SK-N-SH treated with all-trans-retinoic acid at 6 μM for 48 hours (cell line): ENCODE results near the gene GPR18.

Experiments
- ARNTL ChIP-seq: fragments of 450-650 bp; formaldehyde crosslinking; IDR thresholded peaks from 2 replicates; pipeline ENCODE4 v1.5.0; 2020; ENCODE audit warnings: low read depth, mild to moderate bottlenecking, moderate library complexity, borderline replicate concordance
- GLIS3 ChIP-seq: fragments of 250-450 bp; sonication (Bioruptor Pico); IDR thresholded peaks from 2 replicates; pipeline ENCODE4 v1.5.0; 2020; ENCODE audit warnings: mild to moderate bottlenecking, moderate library complexity
- PATZ1 ChIP-seq: fragments of 250-450 bp; sonication (Bioruptor Pico); IDR thresholded peaks from 2 replicates; pipeline ENCODE4 v1.8.0; 2020; ENCODE audit warnings: mild to moderate bottlenecking, moderate library complexity, borderline replicate concordance
- PPARA ChIP-seq: fragments of 250-450 bp; sonication (Bioruptor Pico); IDR thresholded peaks from 2 replicates; pipeline ENCODE4 v1.5.0; 2020; ENCODE audit warnings: mild to moderate bottlenecking, borderline replicate concordance
- RARB ChIP-seq: fragments of 250-450 bp; sonication (Bioruptor Pico); IDR thresholded peaks from 2 replicates; pipeline ENCODE4 v1.8.0; 2021; ENCODE audit warnings: mild to moderate bottlenecking, moderate library complexity
- ZNF565 ChIP-seq: fragments of 450-650 bp; formaldehyde crosslinking; conservative IDR thresholded peaks from 2 replicates; pipeline ENCODE4 v1.5.0; 2020; ENCODE audit warnings: low read depth, mild to moderate bottlenecking, moderate library complexity
- ZNF8 ChIP-seq: fragments of 450-650 bp; formaldehyde crosslinking; IDR thresholded peaks from 2 replicates; pipeline ENCODE4 v1.5.0; 2020; ENCODE audit warnings: mild to moderate bottlenecking, moderate library complexity
- TF ChIP-seq, protein P1 (sequence below): fragments of 250-450 bp; sonication (Bioruptor Pico); IDR thresholded peaks from 2 replicates; pipeline ENCODE4 v1.8.0; 2021; ENCODE audit warnings: low read depth, mild to moderate bottlenecking, moderate library complexity, borderline replicate concordance
- TF ChIP-seq, protein P2 (sequence below): fragments of 250-450 bp; sonication (Bioruptor Pico); IDR thresholded peaks from 2 replicates; pipeline ENCODE4 v1.5.1; 2020; ENCODE audit warnings: low read depth, mild to moderate bottlenecking, moderate library complexity

DNA sequence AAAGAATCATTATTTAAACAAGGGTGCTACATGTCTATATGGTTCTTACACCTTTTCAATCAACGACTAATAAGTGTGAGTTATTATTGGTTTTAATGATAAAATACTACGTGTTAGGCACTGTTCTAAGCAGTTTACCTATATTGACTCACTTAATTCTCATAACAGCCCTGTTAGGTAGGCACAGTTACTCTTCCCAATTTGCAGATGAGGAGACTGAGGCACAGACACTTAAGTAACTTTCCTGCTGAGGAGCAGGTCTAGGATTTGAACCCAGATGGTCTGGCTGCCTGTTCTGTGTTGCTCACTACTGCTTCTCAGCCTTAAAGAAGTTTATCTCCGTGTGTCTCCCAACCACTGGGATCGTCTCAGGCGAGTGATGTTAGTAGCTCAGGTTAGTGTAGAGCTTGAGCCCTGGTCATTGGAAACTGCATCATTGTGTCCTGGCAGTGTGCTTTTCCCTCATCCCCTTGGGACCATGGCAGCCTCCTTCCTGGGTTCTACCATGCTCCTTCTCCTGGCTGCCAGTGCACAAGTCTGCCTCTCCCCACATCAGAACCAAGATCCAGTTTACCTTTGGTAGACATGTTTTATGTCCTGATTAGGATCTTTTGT, 46.7 kb downstream of the GPR18 start:
- no peak for TF ChIP-seq GLIS3
- no peak for TF ChIP-seq ZNF565 (CRISPR knock-in tag)
- TF ChIP-seq PATZ1 (CRISPR knock-in tag), result no peak
- no peak for TF ChIP-seq RARB
- TF ChIP-seq PPARA (CRISPR knock-in tag), result no peak
- TF ChIP-seq, protein P1, sequence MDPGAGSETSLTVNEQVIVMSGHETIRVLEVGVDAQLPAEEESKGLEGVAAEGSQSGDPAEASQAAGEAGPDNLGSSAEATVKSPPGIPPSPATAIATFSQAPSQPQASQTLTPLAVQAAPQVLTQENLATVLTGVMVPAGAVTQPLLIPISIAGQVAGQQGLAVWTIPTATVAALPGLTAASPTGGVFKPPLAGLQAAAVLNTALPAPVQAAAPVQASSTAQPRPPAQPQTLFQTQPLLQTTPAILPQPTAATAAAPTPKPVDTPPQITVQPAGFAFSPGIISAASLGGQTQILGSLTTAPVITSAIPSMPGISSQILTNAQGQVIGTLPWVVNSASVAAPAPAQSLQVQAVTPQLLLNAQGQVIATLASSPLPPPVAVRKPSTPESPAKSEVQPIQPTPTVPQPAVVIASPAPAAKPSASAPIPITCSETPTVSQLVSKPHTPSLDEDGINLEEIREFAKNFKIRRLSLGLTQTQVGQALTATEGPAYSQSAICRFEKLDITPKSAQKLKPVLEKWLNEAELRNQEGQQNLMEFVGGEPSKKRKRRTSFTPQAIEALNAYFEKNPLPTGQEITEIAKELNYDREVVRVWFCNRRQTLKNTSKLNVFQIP, result no peak
- TF ChIP-seq, protein P2, sequence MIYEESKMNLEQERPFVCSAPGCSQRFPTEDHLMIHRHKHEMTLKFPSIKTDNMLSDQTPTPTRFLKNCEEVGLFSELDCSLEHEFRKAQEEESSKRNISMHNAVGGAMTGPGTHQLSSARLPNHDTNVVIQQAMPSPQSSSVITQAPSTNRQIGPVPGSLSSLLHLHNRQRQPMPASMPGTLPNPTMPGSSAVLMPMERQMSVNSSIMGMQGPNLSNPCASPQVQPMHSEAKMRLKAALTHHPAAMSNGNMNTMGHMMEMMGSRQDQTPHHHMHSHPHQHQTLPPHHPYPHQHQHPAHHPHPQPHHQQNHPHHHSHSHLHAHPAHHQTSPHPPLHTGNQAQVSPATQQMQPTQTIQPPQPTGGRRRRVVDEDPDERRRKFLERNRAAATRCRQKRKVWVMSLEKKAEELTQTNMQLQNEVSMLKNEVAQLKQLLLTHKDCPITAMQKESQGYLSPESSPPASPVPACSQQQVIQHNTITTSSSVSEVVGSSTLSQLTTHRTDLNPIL, result no peak
- no peak for TF ChIP-seq ARNTL (CRISPR knock-in tag)
- no peak for TF ChIP-seq ZNF8 (CRISPR knock-in tag)
